K562 (cell line): ENCODE data around the gene GBF1. TPM values are rescaled to one million over a fixed set of nuclear protein-coding genes. Genes with fewer than 3 reads are reported as not detected.

Experiments
- GATAD2B ChIP-seq: fragments of 450-650 bp; IDR thresholded peaks from 2 replicates; pipeline ENCODE4 v1.6.1; 2017; ENCODE audit warnings: mild to moderate bottlenecking, borderline replicate concordance
- L3MBTL2 ChIP-seq: fragments of 450-650 bp; IDR thresholded peaks from 2 replicates; pipeline ENCODE4 v1.6.1; 2016; ENCODE audit warnings: mild to moderate bottlenecking, moderate library complexity
- NR2C1 ChIP-seq, 2 experiments: fragments of 450-650 bp; IDR thresholded peaks; 2 replicates each; pipeline ENCODE4 v1.6.1; 2017; ENCODE audit warnings: mild to moderate bottlenecking in 2 of 2, antibody characterized with exemption in 1 of 2, inconsistent platforms in 1 of 2, missing compliant biosample characterization in 1 of 2, missing genetic modification characterization in 1 of 2
- NUFIP1 ChIP-seq: fragments of 450-650 bp; IDR thresholded peaks from 2 replicates; pipeline ENCODE4 v1.6.1; 2018; ENCODE audit not compliant: partially characterized antibody
- RAD21 ChIP-seq, 2 experiments: fragments of 250-450 bp in 1 of 2; fragments of 450-650 bp in 1 of 2; sonication (Bioruptor Pico) in 1 of 2; formaldehyde crosslinking in 1 of 2; IDR thresholded peaks in 1 of 2; conservative IDR thresholded peaks in 1 of 2; 2 replicates each; pipeline versions ENCODE4 v1.4.0 to v1.8.0; 2020 to 2022; ENCODE audit warnings: mild to moderate bottlenecking in 2 of 2, moderate library complexity in 1 of 2
- SIRT6 ChIP-seq: IDR thresholded peaks from one replicate; pipeline ENCODE4 v1.6.1; 2012; ENCODE audit warnings: low read depth, mild to moderate bottlenecking, control low read depth, inconsistent platforms, low read length, moderate library complexity
- ZBTB17 ChIP-seq: fragments of 450-650 bp; formaldehyde crosslinking; IDR thresholded peaks from 2 replicates; pipeline ENCODE4 v1.4.0; 2020; ENCODE audit warnings: mild to moderate bottlenecking
- ZNF12 ChIP-seq: sonication (generic); formaldehyde crosslinking; IDR thresholded peaks from 2 replicates; pipeline ENCODE4 v1.4.0; 2020; ENCODE audit warnings: mild to moderate bottlenecking, missing genetic modification reagents
- ZNF311 ChIP-seq: fragments of 250-450 bp; sonication (Bioruptor Pico); IDR thresholded peaks from 2 replicates; pipeline ENCODE4 v1.4.0; 2020; ENCODE audit warnings: mild to moderate bottlenecking, moderate library complexity
- ZNF76 ChIP-seq: fragments of 250-450 bp; sonication (Bioruptor Pico); IDR thresholded peaks from 2 replicates; pipeline ENCODE4 v1.4.0; 2020; ENCODE audit warnings: mild to moderate bottlenecking, moderate library complexity, borderline replicate concordance
- polyA plus RNA-seq, 8 experiments: library from polyadenylated mRNA; depleted of rRNA in 4 of 8; stranded (reverse) in 5 of 8; unstranded in 3 of 8; fragments of >200 nt; fragmentation: Nextera tagmentation in 2 of 8; fragmentation: Illumina TruSeq in 1 of 8; extraction: Ambion mirVana in 2 of 8; extraction: Trizol in 1 of 8; gene quantifications; 2 replicates each; pipeline versions ENCODE4 v1.2.1 to v1.2.3, GENCODE V29; 2011 to 2014; ENCODE audit warnings: inconsistent platforms in 1 of 8, missing spikeins in 1 of 8
- total RNA-seq, 7 experiments: library from RNA; depleted of rRNA in 6 of 7; stranded (reverse); fragments of >200 nt in 6 of 7; fragmentation: Illumina TruSeq in 2 of 7; extraction: Trizol in 2 of 7; gene quantifications; 2 replicates each; pipeline versions ENCODE4 v1.2.1 to v1.2.3, GENCODE V29; 2011 to 2021; ENCODE audit warnings: low replicate concordance in 1 of 7
- TF ChIP-seq, protein P1 (sequence below): fragments of 250-450 bp; sonication (Bioruptor Pico); IDR thresholded peaks from 2 replicates; pipeline ENCODE4 v1.8.0; 2022; ENCODE audit warnings: inconsistent platforms, mild to moderate bottlenecking, moderate library complexity, borderline replicate concordance
- TF ChIP-seq, protein P2 (sequence below): fragments of 250-450 bp; sonication (Bioruptor Pico); IDR thresholded peaks from 2 replicates; pipeline ENCODE4 v1.5.0; 2021; ENCODE audit warnings: mild to moderate bottlenecking, borderline replicate concordance
- TF ChIP-seq, protein P3 (sequence below): sonication (generic); formaldehyde crosslinking; IDR thresholded peaks from 2 replicates; pipeline ENCODE4 v1.8.0; 2022; ENCODE audit warnings: mild to moderate bottlenecking, low read depth, missing genetic modification reagents

Gene GBF1
- total and polyA plus RNA-seq, 9 of the 15 experiments (the other 6 are each of a cell fraction or from before 2014, with no cell fraction given) = 0.69 to 28.0 (median 10.3) TPM

DNA sequence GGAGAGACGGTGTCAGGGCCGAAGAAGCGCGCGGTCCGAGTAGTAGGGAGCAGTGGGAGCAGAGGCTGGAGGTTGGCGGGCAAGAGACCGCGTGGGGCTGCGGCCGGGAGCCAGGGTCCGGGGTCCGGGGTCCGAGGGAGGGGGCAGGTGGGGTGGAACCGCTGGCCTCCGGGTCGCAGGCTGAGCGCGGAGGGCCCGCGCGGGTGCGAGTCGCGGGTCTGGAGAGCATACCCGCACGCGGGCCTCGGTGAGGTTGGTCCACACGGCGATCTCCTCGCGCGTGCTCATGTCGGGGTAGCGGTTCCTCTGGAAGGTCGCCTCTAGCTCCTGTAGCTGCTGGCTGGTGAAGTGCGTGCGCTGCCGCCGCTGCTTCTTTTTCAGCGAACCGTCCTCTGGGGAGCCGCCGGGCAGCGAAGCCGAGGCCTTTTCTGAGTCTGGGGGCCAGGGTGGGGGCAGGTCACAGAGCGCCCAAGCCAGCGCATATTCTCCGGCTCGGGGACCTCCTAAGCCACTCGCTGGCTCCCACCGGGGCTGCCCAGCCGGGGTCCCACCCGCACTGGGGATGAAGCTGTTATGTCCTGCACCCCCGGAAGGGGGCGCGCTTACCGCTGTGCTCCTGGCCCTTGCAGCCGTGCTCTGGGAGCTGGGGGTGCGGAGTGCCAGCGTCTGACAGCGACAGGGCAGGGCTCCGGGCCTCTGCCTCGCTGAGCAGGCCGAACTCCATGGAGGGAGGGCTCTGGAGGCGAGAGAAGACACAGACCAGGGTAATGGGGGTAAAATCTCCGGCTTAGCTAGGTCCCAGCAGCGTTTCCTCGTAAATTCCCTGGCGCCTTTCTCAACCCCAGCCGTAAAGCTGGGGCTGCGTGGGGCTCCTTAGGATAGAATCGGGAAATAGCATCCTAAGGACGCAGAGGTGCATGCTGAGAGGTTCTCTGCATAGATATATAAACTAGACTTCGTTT lies 13.7 kb upstream of the GBF1 start (continued):
- no peak for TF ChIP-seq ZNF12 (CRISPR knock-in tag)
- no peak for TF ChIP-seq ZNF311 (CRISPR knock-in tag)
- TF ChIP-seq, protein P1, sequence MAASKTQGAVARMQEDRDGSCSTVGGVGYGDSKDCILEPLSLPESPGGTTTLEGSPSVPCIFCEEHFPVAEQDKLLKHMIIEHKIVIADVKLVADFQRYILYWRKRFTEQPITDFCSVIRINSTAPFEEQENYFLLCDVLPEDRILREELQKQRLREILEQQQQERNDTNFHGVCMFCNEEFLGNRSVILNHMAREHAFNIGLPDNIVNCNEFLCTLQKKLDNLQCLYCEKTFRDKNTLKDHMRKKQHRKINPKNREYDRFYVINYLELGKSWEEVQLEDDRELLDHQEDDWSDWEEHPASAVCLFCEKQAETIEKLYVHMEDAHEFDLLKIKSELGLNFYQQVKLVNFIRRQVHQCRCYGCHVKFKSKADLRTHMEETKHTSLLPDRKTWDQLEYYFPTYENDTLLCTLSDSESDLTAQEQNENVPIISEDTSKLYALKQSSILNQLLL (CRISPR knock-in tag) = no peak
- no peak for TF ChIP-seq ZBTB17 (CRISPR knock-in tag)
- no peak for TF ChIP-seq NR2C1 (IDR thresholded peaks at IDR 0.05)
- no peak for TF ChIP-seq NR2C1 (tag; IDR thresholded peaks at IDR 0.05)
- no peak for TF ChIP-seq GATAD2B
- TF ChIP-seq NUFIP1 = no peak
- TF ChIP-seq, protein P2, sequence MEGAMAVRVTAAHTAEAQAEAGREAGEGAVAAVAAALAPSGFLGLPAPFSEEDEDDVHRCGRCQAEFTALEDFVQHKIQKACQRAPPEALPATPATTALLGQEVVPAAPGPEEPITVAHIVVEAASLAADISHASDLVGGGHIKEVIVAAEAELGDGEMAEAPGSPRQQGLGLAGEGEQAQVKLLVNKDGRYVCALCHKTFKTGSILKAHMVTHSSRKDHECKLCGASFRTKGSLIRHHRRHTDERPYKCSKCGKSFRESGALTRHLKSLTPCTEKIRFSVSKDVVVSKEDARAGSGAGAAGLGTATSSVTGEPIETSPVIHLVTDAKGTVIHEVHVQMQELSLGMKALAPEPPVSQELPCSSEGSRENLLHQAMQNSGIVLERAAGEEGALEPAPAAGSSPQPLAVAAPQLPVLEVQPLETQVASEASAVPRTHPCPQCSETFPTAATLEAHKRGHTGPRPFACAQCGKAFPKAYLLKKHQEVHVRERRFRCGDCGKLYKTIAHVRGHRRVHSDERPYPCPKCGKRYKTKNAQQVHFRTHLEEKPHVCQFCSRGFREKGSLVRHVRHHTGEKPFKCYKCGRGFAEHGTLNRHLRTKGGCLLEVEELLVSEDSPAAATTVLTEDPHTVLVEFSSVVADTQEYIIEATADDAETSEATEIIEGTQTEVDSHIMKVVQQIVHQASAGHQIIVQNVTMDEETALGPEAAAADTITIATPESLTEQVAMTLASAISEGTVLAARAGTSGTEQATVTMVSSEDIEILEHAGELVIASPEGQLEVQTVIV (CRISPR knock-in tag) = no peak
- peak; percentile 29 for TF ChIP-seq L3MBTL2
- no peak for TF ChIP-seq SIRT6
- TF ChIP-seq, protein P3, sequence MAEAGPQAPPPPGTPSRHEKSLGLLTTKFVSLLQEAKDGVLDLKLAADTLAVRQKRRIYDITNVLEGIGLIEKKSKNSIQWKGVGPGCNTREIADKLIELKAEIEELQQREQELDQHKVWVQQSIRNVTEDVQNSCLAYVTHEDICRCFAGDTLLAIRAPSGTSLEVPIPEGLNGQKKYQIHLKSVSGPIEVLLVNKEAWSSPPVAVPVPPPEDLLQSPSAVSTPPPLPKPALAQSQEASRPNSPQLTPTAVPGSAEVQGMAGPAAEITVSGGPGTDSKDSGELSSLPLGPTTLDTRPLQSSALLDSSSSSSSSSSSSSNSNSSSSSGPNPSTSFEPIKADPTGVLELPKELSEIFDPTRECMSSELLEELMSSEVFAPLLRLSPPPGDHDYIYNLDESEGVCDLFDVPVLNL (CRISPR knock-in tag) = no peak
- no peak for TF ChIP-seq ZNF76 (CRISPR knock-in tag)
- TF ChIP-seq RAD21 (CRISPR knock-in tag; conservative IDR thresholded peaks at IDR 0.05 in 1 of 2, IDR thresholded peaks at IDR 0.05 in 1 of 2) = peak; percentile 37 to 71
